Motor neuron (in vitro differentiated cells): ENCODE measurements around the gene WT1. TPM values are rescaled to one million over a fixed set of nuclear protein-coding genes. Genes with fewer than 3 reads are reported as not detected.
"Not testable (repeated sequence)": the region's sequence is repeated elsewhere in the genome, so short reads cannot be mapped to it uniquely, and the experiment has no call there.

Source experiments
- ATAC-seq, 8 experiments: fragments of 200-7000 bp; cut with Tn5 transposase; replicated peaks in 6 of 8; 2 replicates each; pipeline ENCODE4 v1.8.0; 2021; ENCODE audit warnings: mild to moderate bottlenecking in 8 of 8, moderate library complexity in 8 of 8
- H3K27ac ChIP-seq, 2 donors: fragments of 250-450 bp; sonication (Bioruptor Pico); 2 replicates each; pipeline ENCODE4 v1.9.0; 2021; ENCODE audit warnings: antibody characterized with exemption in 2 of 2, mild to moderate bottlenecking in 2 of 2, moderate library complexity in 1 of 2
- H3K4me1 ChIP-seq, 2 donors: fragments of 250-450 bp; sonication (Bioruptor Pico); replicated peaks in 1 of 2; 2 replicates each; pipeline ENCODE4 v1.6.1; 2021; ENCODE audit warnings: antibody characterized with exemption in 2 of 2, mild to moderate bottlenecking in 2 of 2, moderate library complexity in 1 of 2
- H3K4me3 ChIP-seq, 5 donors: fragments of 250-450 bp; sonication (Bioruptor Pico); 2 replicates each; pipeline ENCODE4 v1.9.0; 2021; ENCODE audit warnings: antibody characterized with exemption in 5 of 5, mild to moderate bottlenecking in 5 of 5, moderate library complexity in 4 of 5
- WGBS, 10 experiments: fragments of 450-650 bp; shearing (Covaris generic); methylation state at CpG; one replicate each; pipeline ENCODE4 v1.0.0; 2022; 5-methylcytosine and 5-hydroxymethylcytosine counted together
- in situ Hi-C, 9 experiments: fragments of 400-800 bp; cut with MboI; loops; one replicate each; pipeline ENCODE4 v1.15.0; 2021; ENCODE audit warnings: low sequenced_read_pairs in 9 of 9, low pct_unique_long_range_greater_than_20kb in 2 of 9; ENCODE audit not compliant: unreplicated experiment in 9 of 9
- total RNA-seq, 8 experiments: library from RNA; unstranded; fragments of 300-600 nt; gene quantifications; 2 replicates each; pipeline versions ENCODE4 v1.2.3 to v1.2.4, GENCODE V29; 2022

The WT1 gene
- under 1 TPM in 6 of 8 experiments, not detected in 2; 0.04 to 0.43 (median 0.15) TPM for total RNA-seq

DNA sequence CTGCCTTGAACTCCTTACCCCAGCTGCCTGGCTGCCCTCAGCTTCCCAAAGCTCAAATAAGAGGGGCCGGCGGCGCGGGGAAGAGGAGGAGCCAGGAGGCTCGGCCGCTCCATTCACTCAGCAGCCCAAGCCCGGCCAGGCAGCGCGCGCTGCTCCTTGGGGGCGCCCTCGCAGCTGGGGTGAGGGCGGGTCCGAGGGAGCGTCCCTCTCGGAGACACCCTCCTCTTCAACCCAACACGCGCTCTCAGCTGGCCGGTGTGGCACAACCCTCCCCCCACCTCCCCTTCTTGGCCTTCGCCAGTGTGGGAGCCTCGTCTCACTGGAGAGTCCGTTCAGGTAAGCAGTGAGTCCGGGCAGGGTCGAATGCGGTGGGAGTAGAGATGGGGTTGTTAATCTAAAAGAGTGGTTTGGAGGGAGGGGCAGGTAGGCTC is at the start of gene WT1:
Gene WT1, minus strand, starts transcription at position 29 of the 431 bp plus-strand sequence.
- ATAC-seq: peak in 5 of 8 experiments; percentile 12 to 37 (median 15)
- in situ Hi-C loops: no loop called here
- Histone ChIP-seq H3K27ac (no peak within 1 kb of the TSS), H3K4me3 (no peak within 1 kb of the TSS), H3K4me1 (peaks cover 0 to 11% of the 10 kb centered on the region in 2 donors)
- 0% methylated on average over 6 of the region's 25 CpGs; no CpG with 5 or more reads in 9 of the 10 experiments for WGBS, 10 experiments

DNA sequence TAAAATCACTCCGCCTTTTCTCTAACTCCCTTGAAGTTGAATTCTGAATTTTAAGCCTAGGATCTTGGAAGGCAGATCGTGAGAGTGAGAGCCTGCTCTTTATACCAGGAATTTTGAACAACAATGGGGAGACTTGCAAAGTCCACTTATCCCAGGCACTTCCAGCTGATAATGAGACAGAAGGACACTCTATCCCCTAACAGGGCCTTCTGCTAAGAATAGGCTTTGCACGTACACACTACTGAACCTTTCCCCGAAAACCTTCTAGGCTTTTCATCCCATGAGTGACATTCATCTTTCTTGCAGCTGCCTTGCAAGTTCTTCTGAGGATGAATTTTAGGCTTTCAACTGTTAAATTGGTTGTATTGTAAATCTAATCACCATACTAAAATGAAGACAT is 44.0 kb upstream of the WT1 start:
- in situ Hi-C loops: no loop called here
- peak in 2 of 8 experiments; percentile 22 to 24 for ATAC-seq
- Histone ChIP-seq H3K4me1 (peaks cover 7 to 13% of the 10 kb centered on the region in 2 donors), H3K27ac (no peak overlapping the region), H3K4me3 (no peak overlapping the region)
- 0 to 50% (median 22%) methylated on average over 2 to 4 of the region's 4 CpGs; no CpG with 5 or more reads in 2 of the 10 experiments for WGBS, 10 experiments

- peak in 3 of 8 experiments; percentile 26 to 80 (median 29) for ATAC-seq
- no peak overlapping the region for H3K4me3 ChIP-seq
- 0 to 89% (median 4%) methylated on average over 1 to 6 of the region's 7 CpGs; no CpG with 5 or more reads in 1 of the 10 experiments for WGBS, 10 experiments
- H3K4me1 ChIP-seq: peaks cover 7 to 13% of the 10 kb centered on the region in 2 donors
- H3K27ac ChIP-seq: no peak overlapping the region
- in situ Hi-C loops: no loop called here
Measured at GRCh38 chr11:32478277-32478731, 43.0 kb upstream of the WT1 start.

- WGBS, 10 experiments: 0 to 100% (median 80%) methylated on average over 1 to 3 of the region's 5 CpGs; no CpG with 5 or more reads in 2 of the 10 experiments
- Histone ChIP-seq H3K4me3 (no peak overlapping the region), H3K27ac (no peak overlapping the region), H3K4me1 (no peaks in the 10 kb centered on the region)
- in situ Hi-C loops: no loop called here
- peak in 4 of 8 experiments; percentile 19 to 70 (median 34) for ATAC-seq
Measured at GRCh38 chr11:32473282-32473909, 38.1 kb upstream of the WT1 start.

- no peak for ATAC-seq
- no peak overlapping the region for H3K27ac ChIP-seq
Measured at GRCh38 chr11:32472226-32472625, 36.9 kb upstream of the WT1 start.

DNA sequence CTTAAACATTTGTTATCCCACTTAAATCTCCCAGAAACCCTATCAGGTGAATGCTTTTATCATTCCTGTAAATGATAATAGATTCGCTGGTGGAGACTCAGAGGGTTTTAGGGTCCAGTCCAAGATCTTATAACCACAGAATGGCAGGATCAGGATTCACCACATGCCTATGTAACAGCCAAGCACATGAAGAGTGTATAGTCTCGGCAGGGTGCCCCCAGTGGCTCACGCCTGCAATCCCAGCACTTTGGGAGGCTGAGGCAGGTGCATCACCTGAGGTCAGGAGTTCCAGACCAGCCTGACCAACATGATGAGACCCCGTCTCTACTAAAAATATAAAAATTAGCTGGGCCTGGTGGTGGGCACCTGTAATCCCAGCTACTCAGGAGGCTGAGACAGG is 36.2 kb upstream of the WT1 start:
- ATAC-seq, in situ Hi-C loops: not testable (repeated sequence)
- WGBS, 10 experiments: 0 to 100% (median 90%) methylated on average over 1 of the region's 4 CpGs; no CpG with 5 or more reads in 6 of the 10 experiments

More at GRCh38 chr11:32472226-32472625, 36.9 kb upstream of the WT1 start:
- in situ Hi-C loops: no loop called here
- Histone ChIP-seq H3K4me1 (no peaks in the 10 kb centered on the region), H3K4me3 (no peak overlapping the region)
- WGBS, 10 experiments: 10 to 86% (median 70%) methylated on average over 1 to 4 of the region's 4 CpGs; no CpG with 5 or more reads in 2 of the 10 experiments

GRCh38 chr11:32469791-32470190 is 34.5 kb upstream of the WT1 start:
- in situ Hi-C loops: no loop called here
- Histone ChIP-seq H3K27ac (no peak overlapping the region), H3K4me3 (no peak overlapping the region), H3K4me1 (no peaks in the 10 kb centered on the region)
- ATAC-seq: no peak
- 50 to 100% (median 83%) methylated on average over 1 of the region's 1 CpG; no CpG with 5 or more reads in 6 of the 10 experiments for WGBS, 10 experiments

More for the DNA sequence above, 36.2 kb upstream of the WT1 start:
- H3K4me1 ChIP-seq, H3K4me3 ChIP-seq, H3K27ac ChIP-seq: not testable (repeated sequence)

DNA sequence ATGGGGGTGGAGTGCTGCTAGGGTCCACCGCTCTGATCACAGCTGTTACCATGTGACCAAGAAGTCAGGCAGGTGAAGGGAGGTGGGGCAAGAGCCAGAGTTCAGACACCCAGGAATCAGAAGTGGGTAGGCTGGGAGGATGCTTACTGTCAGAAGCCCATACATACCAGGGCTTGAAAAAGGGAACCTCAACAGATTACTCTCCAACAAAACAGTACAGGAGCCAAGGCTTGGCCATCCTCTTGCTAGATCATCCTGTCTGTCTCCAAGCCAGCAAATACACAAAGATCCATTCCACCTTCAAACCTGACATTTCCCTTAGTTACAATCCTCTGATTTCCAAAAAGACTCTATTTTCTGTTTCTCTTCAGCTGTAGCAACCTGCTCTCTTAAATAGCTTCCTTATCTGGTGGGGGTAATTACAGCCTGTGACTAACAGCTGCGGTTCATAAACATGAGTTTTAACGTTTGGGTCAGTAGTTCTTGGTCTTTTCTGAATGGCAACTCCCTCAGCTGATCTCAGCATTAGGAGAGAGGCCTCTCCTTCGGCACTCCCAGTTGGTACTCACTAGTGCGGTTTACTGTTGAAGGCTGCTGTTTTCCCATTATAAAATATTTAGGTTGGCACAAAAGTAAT is 31.1 kb upstream of the WT1 start:
- no peaks in the 10 kb centered on the region for H3K4me1 ChIP-seq
- in situ Hi-C loops: no loop called here
- ATAC-seq: no peak
- 8 to 89% (median 62%) methylated on average over 1 to 5 of the region's 5 CpGs; no CpG with 5 or more reads in 1 of the 10 experiments for WGBS, 10 experiments
- no peak overlapping the region for H3K4me3 ChIP-seq
- H3K27ac ChIP-seq: no peak overlapping the region

DNA sequence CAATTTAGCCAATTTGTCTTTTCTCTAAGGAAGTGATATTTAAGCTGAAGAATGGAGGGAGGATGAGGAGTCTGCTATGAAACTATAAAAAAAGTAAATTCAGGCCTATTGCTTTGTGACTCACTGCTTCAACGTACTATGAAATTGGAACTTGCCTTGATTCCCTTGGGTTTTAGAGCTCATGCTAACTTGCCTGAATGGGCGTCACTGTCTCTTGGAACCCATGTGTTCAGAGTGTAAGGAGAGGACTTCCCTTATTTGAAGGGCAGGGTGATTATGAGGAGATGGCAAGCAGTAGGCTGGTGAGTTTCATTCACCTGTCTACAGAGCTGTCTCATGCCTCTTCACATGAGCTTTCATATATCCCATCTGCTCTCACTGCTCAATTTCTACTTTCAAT is 28.7 kb upstream of the WT1 start:
- ATAC-seq: no peak
- Histone ChIP-seq H3K4me1 (no peaks in the 10 kb centered on the region), H3K4me3 (no peak overlapping the region), H3K27ac (no peak overlapping the region)
- in situ Hi-C loops: no loop called here
- 25 to 100% (median 90%) methylated on average over 1 to 2 of the region's 2 CpGs; no CpG with 5 or more reads in 2 of the 10 experiments for WGBS, 10 experiments

DNA sequence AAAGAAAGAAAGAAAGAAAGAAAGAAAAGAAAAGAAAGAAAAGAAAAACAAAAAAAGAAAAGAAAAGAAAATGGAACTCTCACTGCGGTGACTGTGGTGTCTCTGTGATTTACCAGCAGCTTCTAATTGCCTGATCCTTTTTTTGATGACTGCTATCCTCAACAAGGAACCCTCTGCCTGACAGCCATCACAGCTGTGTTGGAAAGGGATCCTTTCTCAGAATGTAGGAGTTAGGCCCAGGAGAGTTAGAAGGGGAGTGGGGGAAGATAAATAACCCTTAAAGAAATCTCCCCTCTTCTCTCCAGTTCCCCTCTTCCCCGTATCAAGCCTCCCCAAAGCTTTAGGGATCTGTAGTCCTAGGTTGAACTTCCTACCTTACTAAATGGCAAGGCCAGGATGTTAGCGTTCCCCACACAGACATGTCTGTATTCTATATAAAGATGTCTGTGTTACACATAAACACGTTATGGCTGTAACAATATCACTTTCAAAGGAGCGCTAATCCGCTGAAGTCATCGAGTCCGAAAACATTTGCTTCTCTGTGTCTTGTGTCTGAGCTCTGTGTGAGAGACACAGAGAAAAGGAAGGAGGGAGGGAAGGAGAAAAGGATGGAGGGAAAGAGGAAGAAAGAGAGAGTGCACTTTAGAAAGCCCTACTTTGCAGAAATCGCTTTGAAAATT is 26.8 kb upstream of the WT1 start:
- no peaks in the 10 kb centered on the region for H3K4me1 ChIP-seq
- no peak for ATAC-seq
- in situ Hi-C loops: no loop called here
- H3K4me3 ChIP-seq: no peak overlapping the region
- WGBS, 10 experiments: 35 to 91% (median 76%) methylated on average over 3 to 9 of the region's 9 CpGs
- no peak overlapping the region for H3K27ac ChIP-seq

DNA sequence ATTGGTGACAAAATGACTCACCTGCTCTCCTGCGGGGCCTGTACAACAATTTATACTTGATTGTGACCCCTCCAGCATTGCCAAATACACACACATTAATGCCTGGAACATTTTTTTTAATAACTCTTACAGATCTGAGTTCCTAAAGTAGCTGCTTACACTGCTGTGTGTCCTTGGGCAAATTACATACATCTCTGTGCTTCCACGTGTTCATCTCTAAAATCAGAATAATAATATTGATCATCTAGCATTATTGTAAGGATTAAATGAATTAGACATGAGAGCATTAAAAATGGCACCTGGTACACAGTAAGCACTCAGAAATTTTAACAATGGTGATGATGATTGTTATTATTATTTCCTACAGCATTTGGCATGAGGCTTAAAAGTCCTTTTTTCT is 21.5 kb upstream of the WT1 start:
- Histone ChIP-seq H3K27ac (no peak overlapping the region), H3K4me3 (no peak overlapping the region), H3K4me1 (no peaks in the 10 kb centered on the region)
- ATAC-seq: no peak
- 40 to 100% (median 88%) methylated on average over 1 to 2 of the region's 2 CpGs; no CpG with 5 or more reads in 3 of the 10 experiments for WGBS, 10 experiments
- in situ Hi-C loops: no loop called here

DNA sequence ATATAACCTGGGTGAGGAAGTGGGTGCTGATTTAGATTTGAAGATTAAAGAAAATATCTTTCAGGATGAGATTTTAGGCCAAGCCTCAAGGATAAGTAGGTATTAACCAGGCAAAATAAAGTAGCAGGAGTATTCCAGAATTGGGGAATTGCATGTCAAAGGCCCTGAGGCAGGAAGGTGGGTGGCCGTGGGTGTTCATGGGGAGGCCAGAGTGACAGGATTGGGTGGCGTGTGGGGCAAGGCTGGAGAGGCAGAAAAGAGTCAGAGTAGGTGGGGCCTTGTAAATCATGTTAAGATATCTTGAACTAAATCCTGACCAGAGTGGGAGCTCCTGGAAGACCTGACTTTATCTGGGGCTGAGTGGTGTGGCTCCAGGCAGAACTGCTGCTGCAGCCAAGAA is 19.7 kb upstream of the WT1 start:
- Histone ChIP-seq H3K27ac (no peak overlapping the region), H3K4me1 (no peaks in the 10 kb centered on the region), H3K4me3 (no peak overlapping the region)
- ATAC-seq: no peak
- whole genome bisulfite sequencing, 10 experiments: 0 to 100% (median 4%) methylated on average over 1 to 2 of the region's 2 CpGs; no CpG with 5 or more reads in 6 of the 10 experiments
- in situ Hi-C loops: no loop called here

DNA sequence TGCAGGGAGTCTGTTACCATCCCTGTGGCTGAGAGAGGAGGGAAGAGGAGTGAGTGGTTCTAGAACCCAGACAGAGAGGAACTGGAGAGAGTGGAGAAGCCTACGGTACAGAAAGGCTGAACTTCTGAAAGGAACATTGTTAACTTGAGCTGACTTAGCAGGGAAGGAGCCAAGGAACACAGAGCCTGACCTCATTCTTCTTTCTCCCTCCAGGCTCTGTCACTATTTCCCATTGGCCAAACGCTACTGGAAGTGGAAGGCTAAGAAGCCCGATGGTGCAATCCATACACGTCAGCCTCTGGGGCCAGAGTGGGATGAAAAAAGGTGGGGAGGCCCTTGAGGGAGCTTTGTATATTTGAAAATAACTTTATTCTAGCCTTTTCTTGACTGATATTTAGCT is 16.5 kb upstream of the WT1 start:
- no peak overlapping the region for H3K27ac ChIP-seq
- in situ Hi-C loops: no loop called here
- peaks cover 0 to 5% of the 10 kb centered on the region in 2 donors for H3K4me1 ChIP-seq
- 0 to 100% (median 80%) methylated on average over 1 to 3 of the region's 4 CpGs; no CpG with 5 or more reads in 2 of the 10 experiments for WGBS, 10 experiments
- H3K4me3 ChIP-seq: no peak overlapping the region
- ATAC-seq: no peak
